GM19193 (cell line): Measurements from ENCODE around the gene STPG4.
A peak's percentile ranks its signal among the peaks of the same experiment; 100 is the strongest.

Experiments used
- POLR2A ChIP-seq: IDR thresholded peaks from 4 replicates; pipeline ENCODE4 v1.6.1; 2011; ENCODE audit not compliant: insufficient read depth, insufficient read length; ENCODE audit errors: extremely low read depth

The STPG4 gene

GRCh38 chr2:47179388-47179787 lies 24.3 kb upstream of the STPG4 start:
- no peak for TF ChIP-seq POLR2A

- TF ChIP-seq POLR2A: no peak
Observed at GRCh38 chr2:47178341-47178740, 23.2 kb upstream of the STPG4 start.

- no peak for TF ChIP-seq POLR2A
Observed at GRCh38 chr2:47177043-47177565, 22.0 kb upstream of the STPG4 start.

GRCh38 chr2:47174733-47175361 lies 19.7 kb upstream of the STPG4 start:
- TF ChIP-seq POLR2A: no peak

- TF ChIP-seq POLR2A: no peak
Observed at GRCh38 chr2:47173986-47174732, 19.1 kb upstream of the STPG4 start.

- peak; percentile 6 for TF ChIP-seq POLR2A
Observed at GRCh38 chr2:47172922-47173695, 18.0 kb upstream of the STPG4 start.

GRCh38 chr2:47172156-47172921 lies 17.2 kb upstream of the STPG4 start:
- no peak for TF ChIP-seq POLR2A

- no peak for TF ChIP-seq POLR2A
Observed at GRCh38 chr2:47169784-47170183, 14.7 kb upstream of the STPG4 start.

GRCh38 chr2:47167149-47167548 lies 12.0 kb upstream of the STPG4 start:
- TF ChIP-seq POLR2A: no peak

- TF ChIP-seq POLR2A: no peak
Observed at GRCh38 chr2:47165001-47165555, 10.0 kb upstream of the STPG4 start.

GRCh38 chr2:47162780-47163179 lies 7.7 kb upstream of the STPG4 start:
- no peak for TF ChIP-seq POLR2A

GRCh38 chr2:47161475-47161874 lies 6.4 kb upstream of the STPG4 start:
- no peak for TF ChIP-seq POLR2A

GRCh38 chr2:47160660-47161059 lies 5.6 kb upstream of the STPG4 start:
- TF ChIP-seq POLR2A: no peak

- no peak for TF ChIP-seq POLR2A
Observed at GRCh38 chr2:47160211-47160610, 5.1 kb upstream of the STPG4 start.
